HG03095 (cell line): ENCODE results near the gene GNA12.

ENCODE experiments used
- ATAC-seq: cut with Tn5 transposase; IDR thresholded peaks from one replicate; pipeline ENCODE4 v1.9.1; 2021; ENCODE audit warnings: moderate library complexity; ENCODE audit not compliant: unreplicated experiment

GNA12 gene, protein sequence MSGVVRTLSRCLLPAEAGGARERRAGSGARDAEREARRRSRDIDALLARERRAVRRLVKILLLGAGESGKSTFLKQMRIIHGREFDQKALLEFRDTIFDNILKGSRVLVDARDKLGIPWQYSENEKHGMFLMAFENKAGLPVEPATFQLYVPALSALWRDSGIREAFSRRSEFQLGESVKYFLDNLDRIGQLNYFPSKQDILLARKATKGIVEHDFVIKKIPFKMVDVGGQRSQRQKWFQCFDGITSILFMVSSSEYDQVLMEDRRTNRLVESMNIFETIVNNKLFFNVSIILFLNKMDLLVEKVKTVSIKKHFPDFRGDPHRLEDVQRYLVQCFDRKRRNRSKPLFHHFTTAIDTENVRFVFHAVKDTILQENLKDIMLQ

DNA sequence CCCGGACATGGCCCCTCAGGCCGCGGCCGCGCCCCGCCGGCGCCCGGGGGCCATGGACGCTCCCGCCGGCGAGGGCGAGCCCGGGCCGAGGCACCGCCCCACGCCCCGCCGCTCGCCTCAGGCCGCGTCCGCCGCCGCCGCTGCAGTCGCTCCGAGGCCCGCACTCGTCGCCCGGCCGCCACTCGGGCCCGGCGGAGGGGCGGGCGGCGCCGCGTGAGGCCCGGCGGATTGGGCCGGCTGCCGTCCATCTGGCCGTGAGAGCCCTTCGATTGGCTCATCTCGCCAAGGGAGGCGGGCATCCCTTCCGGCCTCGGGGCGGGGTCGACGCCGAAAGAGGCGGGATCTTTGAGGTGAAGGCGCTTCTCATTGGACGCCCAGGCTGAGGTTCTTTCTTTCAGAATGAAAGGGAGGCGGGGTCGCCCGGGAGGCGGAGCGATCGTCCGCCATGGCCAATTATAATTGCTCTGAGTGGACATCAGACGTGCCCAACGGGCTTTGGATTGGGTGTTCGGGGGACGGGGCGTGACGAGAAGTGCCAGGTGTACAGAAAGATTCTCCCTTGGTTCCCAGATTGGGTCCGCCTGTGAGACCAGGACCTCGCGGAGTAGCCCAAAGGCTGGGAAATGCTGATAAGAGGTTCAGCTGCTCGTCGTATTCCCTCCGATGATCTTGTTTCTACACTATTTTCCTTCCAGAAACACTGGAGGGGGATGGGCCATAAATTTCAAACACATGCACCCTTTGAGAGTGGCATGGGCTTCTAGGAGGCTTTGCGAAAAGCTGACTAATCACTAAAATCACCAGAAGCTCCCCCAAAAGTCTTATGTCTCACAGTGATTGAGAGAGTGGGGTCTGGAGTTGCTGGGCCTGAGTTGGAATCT is at the start of gene GNA12:
Gene GNA12, minus strand, starts transcription at position 156 of the 881 bp plus-strand sequence. Its CDS starts 147 bp downstream, at position 9.
- peak; percentile 93 for ATAC-seq

DNA sequence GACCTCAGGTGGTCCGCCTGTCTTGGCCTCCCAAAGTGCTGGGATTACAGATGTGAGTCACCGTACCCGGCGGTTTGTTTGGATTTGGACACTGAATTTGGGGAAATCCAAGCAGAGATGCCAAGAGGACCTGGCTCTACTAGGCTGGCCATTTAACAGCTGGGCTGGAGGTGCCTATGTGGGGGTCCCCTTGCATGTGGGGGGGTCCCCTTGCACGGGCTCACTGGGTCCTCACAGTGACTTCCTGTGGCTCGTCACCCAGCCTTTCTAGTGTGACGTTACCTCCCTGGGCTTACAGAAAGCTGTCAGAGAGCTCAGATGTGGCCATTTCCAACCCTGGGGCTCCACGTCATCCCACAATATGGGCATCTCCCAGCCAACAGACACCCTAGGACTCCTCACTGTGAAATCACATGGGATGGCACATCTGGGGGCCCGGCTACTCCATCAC is 49.3 kb upstream of the GNA12 start:
- no peak for ATAC-seq

DNA sequence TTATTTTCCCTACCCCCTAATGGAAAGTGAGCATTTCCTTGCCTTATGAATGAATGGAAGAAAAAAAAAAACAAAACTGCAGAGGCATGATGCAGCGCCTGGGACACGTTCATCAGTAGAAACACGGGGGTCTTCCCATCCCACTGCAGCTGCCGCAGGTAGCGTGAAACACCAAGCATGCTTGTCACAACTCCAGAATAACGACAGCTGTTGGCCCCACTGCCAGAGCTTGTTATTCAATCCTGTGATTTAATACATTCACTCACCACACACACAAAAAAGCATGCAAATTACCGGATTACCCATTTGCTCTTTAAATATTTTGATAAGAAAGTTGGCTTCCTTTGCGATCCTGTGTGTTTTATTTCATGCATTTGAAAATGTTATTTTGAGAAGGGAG is 48.4 kb upstream of the GNA12 start:
- no peak for ATAC-seq

DNA sequence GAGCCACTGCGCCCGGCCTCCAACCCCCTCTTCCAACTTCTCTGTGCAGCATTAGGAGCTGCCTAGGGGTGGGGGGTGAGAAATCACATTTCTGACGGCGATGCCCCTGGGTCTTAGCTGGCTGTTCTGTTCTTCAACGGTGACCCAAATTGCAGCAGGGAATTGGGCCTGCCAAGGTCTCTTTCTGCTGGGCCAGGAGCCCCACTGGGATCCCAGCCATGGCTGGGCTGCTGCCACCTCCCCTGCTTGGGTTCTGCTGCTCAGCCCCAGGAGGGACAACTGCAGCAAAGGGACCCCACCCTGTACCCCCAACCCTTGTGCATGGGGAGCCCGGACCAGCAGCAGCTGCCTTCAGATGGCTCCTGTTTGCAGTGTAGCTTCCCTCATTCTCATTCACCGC is 43.7 kb upstream of the GNA12 start:
- no peak for ATAC-seq

DNA sequence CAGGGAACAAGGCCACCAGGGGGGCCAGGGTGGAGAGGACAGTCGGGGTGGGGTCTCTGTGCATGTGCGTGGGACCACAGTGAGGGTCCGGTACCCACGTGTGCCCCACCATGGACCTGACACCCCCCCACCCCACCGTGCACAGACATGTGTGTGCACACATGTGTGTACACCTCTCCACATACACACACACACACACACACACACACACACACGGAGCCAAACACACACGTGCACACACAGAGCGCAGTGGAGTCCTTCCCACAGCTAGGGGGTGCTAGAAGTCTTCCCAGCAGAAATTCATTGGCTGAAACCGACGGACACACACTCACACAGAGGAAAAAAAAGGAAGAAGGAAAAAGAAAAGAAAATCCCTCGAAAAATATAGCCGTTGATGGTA is 42.8 kb upstream of the GNA12 start:
- no peak for ATAC-seq

DNA sequence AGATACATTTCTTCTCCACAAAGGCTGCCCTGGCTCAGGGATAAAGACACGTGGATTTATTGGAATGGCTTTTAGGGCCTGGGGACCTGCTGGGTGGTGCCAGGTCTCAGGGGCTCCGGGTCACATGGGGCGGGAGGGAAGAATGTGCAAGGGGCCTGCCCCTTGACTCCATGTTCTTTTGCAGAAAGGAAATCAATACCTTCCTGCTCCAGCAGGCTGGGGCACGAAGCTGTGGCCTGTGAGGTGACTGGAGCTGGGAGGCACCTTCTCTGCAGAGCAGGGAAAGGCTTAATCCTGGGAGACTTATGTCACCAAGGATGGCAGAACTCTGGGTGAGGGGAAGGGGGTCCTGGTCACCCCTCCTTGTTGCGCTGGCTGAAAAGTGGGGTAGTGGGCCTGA is 42.3 kb upstream of the GNA12 start:
- no peak for ATAC-seq

DNA sequence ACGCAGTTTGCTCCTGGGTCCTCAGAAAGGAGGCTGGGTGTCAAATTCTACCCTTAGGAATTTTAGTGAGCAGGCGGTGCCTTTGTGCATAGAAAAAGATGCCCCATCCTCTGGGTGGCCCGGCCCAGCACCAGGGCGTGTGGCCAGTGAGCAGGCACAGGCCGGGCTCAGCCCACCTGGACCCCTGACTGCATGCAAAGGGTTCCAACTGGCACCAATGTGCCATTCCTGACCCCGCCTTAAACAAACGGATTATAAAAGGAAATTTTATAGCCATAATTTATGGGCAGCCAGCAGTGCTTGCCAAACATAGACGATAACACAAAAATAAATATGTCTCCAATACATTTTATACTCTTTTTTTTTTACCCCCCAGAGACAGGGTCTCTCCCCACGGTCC is 40.1 kb upstream of the GNA12 start:
- ATAC-seq, result no peak

DNA sequence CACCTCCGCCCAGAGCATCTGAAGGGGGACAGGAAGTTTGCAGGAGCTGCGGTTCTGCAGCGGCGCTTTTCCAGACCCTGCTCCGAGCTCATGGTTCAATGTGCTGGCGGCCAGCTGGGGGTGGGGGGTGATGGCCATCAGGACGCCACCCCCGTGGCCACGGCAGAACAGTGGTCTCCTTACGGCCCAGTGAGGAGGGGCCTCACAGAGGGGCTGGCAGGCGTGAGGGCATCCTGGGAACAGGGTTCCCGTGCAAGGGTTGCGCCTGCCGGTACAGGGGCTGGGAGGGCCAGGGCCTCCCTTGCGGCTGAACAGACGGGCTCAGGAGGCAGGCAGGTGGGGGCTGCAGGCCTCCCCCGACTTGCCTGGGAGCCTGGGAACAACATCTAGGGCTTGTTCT is 39.0 kb upstream of the GNA12 start:
- ATAC-seq, result no peak

DNA sequence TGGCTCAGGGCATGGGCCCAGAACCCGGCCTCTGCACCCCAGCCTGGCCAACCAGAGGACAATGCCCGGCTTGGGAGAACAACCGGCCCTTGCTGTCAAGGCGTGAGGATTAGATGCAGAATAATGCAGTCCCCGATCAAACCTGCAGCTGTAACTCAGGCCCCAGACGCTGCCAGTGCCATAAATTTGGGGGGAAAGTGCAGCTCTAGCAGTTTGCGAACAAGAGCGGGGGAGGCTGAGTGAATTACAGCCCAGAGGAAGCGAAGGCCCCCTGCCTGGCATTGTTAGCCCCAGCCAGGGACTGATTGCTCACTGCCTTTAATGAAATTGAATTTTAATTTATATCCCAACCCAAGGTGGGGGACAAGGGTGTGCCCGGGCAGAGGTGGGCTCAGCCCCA is 38.0 kb upstream of the GNA12 start:
- ATAC-seq, result no peak

DNA sequence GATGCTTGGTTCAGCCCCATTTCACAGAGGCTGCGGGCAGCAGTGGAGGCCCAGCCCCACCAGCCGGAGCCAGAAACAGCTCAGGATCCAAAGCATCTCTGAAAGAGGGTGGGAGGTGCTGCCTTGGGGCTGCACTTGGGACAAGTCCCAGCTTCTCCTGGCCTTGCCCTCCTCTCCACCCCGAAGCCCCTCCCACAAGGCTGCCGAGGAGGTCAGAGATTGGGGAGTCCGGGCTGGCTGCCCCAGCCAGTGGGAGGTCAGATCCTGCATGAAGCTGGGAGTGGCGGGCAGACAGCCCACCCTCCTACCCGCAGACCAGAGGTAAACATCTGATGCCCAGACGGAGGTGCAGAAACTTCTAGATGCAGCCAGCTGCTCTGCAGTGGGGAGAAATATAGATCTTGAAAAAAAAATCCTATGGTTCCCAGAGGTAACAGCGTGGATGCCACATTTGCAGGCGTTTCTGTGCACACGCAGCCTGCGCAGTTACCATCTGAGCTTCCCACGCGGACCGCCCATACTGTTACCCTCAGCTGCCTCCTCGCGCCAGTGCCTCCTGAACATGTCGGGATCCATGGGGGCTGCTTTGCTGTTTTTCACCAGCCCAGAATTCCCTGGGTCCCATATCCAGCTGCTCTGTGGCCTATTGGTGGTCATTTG is 36.9 kb upstream of the GNA12 start:
- ATAC-seq, result no peak

DNA sequence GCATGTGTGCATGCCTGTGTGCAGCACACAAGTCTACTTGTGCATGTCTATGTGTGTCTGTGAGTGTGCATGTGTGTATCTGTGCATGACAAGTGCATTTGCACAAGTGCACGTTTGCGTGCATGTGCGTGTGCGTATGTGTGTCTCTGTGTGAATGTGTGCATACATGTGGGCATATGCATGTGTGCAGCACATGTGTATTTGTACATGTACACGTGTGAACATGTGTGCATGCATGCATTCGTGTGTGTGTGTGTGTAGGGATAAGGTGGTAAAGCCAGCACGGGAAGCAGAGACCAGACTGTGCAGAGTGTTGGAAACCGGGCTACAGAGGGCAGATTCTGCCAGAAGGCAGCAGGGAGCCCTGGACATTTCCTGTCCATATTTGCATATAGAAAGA is 35.9 kb upstream of the GNA12 start:
- ATAC-seq, result no peak

DNA sequence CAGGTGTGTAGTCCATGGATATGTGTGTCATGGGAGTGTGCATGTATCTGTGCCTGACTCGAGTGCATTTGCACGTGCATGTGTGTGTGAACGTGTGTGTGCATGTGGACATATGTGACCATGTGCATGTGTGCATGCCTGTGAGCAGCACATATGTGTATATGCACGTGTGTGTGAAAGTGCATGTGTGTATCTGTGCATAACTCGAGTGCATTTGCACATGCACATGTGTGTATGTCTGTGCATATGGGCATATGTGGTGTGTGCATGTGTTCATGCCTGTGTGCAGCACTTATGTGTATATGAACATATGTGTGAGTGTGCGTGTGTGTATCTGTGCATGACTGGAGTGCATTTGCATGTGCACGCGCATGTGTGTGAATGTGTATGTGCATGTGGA is 35.2 kb upstream of the GNA12 start:
- no peak for ATAC-seq

DNA sequence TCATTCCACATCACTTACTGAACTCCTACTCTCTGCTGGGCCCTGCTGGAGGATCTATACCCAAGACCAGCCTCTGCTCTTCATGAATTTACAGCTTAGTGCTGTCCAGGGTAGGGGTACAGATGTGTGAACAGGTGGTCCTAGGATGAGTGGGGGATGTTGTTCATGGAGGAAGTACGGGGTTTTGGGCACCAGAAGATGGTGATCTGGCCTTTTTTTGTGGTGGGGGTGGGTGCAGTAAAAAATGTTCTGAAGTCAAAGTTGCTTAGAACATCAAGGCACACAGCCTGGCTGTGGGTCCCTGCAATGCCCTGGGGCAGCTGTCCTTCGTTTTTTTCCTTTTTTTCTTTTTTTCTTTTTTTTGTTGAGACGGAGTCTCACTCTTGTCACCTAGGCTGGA is 34.2 kb upstream of the GNA12 start:
- ATAC-seq, result no peak

DNA sequence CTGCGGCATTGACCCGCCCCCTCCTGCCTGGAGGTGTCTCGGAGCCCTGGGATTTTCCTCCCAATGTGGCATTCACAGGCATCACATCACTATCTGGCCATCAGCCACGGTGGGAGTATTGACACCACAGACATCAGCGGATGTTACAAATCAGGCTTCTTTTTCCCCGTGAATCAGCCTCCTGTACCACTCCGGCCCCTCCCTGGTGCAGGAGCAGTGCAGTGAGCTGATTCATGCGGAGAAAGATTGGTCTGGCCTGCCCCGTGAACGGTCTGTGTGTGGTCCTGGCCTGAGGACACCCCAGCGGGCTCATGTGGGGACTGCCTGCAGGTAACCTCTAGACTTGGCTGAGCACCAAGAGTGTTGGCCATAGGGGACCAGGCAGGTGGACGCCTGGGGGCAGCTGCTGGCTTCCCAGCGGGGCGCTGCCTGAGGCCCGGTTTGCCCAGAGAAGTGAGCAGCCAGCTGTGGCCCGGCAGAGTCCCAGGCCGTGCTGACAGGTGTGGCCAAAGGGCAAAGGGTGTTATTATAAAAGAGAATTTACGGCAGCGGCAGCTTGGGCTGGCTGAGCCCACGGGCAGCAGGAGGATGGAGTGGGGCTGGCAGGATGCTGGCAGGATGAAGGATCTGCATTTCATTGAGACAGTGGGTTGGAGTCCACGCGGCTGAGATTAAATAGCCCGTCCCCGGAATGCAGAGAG is 32.1 kb upstream of the GNA12 start:
- ATAC-seq, result no peak

DNA sequence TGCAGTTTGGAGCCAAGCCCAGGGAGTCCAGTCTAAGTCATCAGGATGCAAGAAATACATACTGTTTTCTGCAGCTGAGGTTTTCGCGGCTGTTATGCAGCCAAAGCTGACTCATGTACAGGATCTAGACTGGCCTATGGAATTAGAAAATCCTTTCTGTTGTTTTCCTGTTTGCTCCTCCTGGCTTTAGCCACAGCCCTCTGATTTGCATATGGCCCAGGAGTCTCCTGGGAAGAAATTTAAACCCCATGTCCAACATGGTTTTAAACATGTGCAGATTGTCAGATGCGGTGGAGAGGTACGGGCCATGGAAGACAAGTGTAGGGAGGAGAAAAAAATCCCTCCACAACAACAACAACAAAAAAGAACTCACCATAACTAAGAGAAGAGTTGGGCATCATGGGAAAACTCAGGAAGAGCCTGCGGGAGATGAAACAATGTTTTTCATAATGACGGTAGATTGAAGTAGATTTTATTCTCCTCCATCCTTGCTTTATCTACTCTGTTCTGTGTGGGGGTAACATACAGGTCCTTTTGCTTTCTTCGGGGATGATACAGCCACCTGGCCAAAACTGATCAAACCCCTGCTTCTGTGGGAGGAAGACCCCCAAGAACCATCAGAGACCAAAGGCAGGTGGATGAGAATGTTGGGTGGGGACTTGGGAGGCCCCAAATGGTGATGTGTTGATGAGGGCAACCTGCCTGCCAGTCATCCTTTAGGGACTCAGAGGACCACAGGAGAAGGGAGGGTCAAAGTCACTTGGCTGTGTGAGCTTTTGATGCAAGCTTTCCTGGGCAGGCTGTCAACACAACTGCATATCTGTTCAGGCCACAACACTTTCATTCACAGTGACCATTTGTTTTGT is 29.8 kb upstream of the GNA12 start:
- no peak for ATAC-seq

DNA sequence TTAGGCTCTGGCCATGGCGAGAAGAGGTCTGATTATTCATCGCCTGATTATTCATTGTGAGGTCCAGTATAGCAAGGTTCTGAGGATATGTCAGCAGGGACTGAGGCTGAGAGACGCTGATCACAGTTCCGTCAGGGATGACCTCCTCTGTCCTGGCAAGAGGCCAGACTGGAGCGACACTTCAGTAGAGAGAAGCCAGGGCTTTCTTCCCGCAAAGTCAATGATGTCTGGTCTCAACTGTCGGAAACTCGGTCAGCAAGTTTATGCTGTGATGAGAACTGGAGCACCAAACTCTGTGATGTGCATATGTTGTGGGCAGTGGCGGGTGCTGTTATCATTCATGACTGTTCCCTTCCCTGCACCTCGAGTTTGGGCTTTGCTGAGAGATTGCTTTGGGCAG is 29.0 kb upstream of the GNA12 start:
- no peak for ATAC-seq

DNA sequence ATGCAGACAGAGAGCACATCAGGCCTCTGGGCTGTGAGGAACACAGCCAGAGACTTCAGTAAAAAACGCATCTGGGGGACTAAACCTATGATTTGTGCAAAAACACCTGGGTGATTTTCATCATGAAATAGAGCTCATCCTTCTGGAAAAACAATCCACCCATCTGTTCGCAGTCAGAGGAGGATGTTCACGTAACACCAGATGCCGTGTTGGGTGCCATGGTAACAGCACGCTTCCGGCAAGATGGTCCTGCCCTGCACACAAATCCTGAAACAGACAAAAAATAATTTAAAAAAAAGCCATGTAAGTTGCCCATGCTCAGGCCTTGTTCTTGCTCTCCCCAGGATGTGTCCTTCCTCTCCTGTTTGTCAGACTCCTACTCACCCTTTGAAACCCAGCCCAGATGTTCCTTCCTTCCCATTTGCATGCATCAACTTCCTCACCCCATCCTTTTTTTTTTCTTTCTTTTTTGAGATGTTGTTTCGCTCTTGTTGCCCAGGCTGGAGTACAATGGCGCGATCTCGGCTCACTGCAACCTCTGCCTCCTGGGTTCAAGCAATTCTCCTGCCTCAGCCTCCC is 28.3 kb upstream of the GNA12 start:
- ATAC-seq, result no peak

DNA sequence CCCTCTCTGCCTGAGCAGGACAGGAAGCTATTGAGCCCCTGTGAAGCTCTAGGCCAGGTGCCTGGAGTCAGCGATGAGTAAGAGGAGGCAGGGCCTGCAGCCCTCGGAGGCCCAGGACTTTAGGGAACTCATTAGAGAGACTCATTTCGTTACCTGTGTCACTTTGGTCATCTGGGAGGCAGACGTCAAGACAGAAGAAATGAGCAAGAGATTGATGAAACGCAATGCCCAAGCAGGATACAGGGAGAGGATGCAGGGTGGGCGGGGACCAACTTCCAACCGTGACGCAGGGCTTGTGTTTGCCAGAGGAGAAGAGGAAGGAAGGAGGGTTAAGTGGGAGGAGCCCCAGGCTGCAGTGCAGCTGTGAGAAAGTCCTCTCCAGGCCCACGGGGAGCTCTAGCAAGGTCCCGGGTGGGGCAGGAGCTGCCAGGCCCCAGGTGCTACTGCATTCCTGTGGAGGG is 26.4 kb upstream of the GNA12 start:
- ATAC-seq, result no peak

DNA sequence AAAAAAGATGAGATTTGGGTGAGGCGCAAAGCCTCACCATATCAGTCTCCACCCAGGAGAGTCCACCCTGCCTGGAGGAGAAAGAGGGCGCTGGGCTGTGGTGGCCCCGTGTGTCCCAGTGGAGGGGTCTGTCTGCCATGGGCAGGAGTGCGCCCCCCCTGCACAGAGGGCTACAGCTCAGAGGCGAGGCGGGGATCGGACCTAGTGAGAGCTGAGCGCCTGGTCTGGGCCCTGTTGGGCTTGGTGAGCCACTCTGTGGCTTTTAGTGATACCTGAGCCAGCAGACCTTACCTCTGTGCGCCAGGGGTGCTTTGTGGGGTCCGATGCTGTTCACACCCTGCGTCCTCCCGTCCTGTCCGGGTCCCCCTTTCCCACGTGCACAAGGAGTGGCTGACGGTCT is 25.9 kb upstream of the GNA12 start:
- ATAC-seq, result no peak

DNA sequence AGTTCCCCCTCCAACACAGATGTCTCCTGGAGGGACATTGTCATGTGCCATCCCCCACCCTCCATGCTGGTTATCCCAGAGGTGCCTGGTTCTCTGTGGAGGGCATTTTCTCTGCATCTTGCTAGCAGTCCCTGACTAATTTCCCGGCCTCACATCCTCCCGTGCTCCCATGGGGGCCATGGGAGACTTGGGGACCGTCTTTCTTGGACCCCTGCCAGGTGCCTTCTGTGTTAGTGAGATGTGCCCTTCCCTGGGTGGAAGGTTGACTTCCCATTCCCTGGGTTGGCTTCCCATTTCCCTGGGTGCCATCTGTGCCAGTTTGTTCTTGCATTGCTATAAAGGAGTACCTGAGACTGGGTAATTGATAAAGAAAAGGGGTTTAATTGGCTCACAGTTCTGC is 22.5 kb upstream of the GNA12 start:
- ATAC-seq, result no peak
